ENCODE data around the gene RBM28.

GRCh38 chr7:128255271-128255670 is 88.4 kb downstream of the RBM28 start:
- TF ChIP-seq, protein P1, sequence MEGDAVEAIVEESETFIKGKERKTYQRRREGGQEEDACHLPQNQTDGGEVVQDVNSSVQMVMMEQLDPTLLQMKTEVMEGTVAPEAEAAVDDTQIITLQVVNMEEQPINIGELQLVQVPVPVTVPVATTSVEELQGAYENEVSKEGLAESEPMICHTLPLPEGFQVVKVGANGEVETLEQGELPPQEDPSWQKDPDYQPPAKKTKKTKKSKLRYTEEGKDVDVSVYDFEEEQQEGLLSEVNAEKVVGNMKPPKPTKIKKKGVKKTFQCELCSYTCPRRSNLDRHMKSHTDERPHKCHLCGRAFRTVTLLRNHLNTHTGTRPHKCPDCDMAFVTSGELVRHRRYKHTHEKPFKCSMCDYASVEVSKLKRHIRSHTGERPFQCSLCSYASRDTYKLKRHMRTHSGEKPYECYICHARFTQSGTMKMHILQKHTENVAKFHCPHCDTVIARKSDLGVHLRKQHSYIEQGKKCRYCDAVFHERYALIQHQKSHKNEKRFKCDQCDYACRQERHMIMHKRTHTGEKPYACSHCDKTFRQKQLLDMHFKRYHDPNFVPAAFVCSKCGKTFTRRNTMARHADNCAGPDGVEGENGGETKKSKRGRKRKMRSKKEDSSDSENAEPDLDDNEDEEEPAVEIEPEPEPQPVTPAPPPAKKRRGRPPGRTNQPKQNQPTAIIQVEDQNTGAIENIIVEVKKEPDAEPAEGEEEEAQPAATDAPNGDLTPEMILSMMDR (IDR thresholded peaks at IDR 0.05): no peak
- no peak for TF ChIP-seq CEBPB (IDR thresholded peaks at IDR 0.05)
- no peak for TF ChIP-seq POLR2A (IDR thresholded peaks at IDR 0.05; ENCODE audit: low read length)
- no peak for TF ChIP-seq MAFK (IDR thresholded peaks at IDR 0.05; ENCODE audit: partially characterized antibody)

All from A549 (cell line).